HG03064 (cell line): Measurements from ENCODE around the gene DCLK1.

ENCODE experiments used
- ATAC-seq: cut with Tn5 transposase; IDR thresholded peaks from one replicate; pipeline ENCODE4 v1.9.1; 2021; ENCODE audit warnings: low read depth; ENCODE audit not compliant: unreplicated experiment

Gene DCLK1

DNA sequence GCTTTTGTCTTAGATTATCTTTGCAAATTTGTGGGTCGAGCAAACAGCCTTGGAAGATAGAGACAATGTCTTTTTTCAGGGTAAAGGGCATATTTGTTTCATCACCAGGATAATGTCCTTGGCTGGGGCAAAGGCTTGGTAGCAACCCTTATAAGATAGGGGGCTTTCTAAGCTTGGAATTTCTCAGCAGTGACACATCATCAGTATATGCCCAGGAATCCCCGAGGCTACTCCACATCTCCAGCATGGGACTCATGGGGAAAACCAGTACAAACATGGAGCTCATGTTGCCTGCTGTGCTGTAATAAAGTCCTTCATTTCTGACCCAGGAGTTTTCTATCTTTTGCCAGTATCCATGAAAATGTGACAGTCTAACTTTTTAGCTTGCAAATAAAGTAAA is 77.1 kb downstream of the DCLK1 start:
- no peak for ATAC-seq

DNA sequence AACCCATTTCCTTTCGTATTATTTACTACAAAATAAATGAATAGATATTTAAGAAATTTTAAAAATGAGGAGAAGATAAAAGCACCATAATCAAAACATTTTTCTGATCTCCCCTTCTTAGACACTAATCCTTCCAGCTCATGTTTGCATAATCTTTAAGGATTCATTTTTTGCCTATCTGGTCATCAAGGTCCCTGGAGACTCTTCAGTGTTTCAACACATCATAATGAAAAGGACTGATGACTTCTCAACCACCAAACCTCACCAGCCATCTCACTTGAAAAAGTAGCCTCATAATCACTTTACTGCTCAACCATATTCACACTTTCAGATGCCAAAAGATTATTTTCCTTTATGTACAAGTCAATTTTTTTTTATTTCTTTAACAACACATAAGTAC is 80.1 kb downstream of the DCLK1 start:
- ATAC-seq, result no peak

- ATAC-seq, result no peak
These were observed 84.5 kb downstream of the DCLK1 start for GRCh38 chr13:36046672-36047071.

DNA sequence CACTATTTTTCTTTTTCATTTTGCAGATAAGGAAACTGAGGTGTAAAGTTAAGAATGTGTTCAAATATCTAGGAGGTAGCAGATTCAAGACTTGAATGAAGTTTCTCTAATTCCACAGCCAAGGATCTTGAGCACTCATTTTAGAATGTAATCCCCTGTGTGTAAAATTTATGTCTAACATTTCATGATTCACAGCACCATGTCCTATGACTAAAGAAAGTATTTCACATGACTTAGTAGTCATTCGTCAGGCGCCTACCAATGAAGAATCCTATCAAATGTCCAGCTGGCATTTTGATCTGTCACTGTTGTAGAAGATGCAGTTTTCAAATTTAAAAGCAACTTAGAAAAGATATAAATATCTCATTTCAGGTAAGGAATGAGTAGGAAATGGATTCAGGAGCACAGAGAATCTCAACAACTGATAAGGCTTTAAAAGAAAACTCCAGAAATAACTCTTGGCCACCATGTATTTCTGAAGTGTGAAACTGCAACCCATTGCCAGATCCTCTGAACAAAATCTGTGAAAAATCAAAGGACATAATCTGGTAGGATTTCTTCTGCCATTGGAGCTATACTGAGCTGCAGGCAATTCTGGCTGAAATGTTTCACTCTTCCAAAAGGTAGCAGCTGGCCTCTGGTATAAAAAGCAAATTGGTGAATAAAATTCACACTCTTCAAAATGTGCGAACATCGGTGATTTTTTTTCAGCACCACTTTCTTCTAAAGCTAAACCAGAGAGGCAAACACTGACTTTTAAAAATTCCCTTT is 92.2 kb downstream of the DCLK1 start:
- ATAC-seq, result no peak

DNA sequence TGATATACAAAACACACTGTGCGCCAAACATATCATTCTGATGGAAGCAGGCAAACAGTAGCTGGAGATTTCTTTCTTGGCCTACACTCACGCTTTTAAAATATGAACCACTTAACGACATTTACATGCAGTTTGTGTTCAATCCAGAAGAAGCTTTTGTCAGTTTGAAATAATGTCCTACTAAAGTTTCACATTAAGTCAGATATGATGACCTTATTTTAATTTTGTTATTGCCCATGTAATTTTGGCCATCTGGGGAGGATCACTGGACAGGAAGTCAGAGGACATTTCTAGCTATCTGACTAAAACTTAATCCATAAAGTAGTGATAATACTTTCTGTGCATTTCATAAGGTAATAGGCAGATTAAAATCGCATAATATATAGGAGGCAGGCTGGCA is 98.1 kb downstream of the DCLK1 start:
- ATAC-seq, result no peak

DNA sequence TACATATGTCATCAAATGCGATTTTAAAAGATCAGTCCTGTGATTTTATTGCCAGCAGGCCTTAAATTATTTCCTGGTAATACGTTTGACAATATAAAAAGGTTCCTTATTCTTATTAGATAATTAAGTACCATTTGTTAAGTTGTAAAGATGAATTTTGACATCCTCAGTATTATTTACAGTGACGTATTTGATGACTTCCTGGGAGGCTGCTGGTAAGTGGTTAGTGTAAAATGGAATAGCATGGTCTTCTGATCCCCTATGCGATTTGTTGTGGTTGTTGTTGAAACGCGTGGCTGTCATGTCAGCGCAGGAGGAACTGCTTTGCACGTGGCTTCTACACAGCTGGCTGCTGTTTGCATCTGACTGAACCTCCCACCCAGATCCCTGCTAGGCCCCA is 99.7 kb downstream of the DCLK1 start:
- ATAC-seq, result no peak

GRCh38 chr13:36030670-36031331 is 100.4 kb downstream of the DCLK1 start:
- ATAC-seq, result no peak

DNA sequence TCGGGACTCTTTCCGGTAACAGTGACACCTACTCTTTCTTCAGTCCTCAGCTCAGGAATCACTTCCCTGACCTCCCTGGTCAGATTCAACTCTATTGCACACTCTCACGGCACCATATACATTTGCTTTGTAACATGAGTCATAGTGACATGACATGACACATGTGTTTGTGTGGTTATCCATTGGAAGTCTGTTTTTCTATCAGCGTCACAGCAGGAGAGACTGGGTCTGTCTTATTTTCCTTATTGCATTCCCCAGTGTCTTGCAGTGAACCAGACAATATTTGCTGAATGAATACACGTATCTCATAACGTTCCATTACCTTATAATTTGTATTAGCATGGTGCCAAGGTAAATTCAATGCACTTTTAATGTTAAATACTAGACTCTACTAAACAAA is 102.0 kb downstream of the DCLK1 start:
- no peak for ATAC-seq

DNA sequence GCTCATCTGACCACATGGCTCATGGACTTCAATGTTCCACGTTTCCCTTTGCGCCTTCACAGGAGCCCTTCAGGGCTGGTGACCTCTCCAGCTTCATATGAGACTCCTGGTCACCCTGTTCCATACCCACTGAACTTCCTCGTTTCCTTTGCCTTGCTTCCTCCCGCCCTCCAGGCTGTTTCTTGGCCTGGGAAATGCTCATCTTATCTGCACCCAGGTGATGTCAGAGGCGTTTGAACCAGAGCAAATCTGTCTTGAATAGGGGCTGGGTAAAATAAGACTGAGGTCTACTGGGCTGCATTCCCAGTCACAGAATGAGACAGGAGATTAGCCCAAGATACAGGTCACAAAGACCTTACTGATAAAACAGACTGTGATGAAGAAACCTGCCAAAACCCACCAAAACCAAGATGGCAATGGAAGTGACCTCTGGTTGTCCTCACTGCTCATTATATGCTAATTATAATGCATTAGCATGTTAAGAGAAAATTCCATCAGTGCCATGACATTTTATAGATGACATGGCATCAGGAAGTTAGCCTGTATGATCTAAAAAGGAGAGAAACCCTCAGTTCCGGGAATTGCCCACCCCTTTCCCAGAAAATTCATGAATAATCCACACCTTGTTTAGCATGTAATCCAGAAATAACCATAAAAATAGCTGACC is 102.7 kb downstream of the DCLK1 start:
- ATAC-seq, result no peak

GRCh38 chr13:36026531-36026930 is 104.7 kb downstream of the DCLK1 start:
- ATAC-seq, result no peak

DNA sequence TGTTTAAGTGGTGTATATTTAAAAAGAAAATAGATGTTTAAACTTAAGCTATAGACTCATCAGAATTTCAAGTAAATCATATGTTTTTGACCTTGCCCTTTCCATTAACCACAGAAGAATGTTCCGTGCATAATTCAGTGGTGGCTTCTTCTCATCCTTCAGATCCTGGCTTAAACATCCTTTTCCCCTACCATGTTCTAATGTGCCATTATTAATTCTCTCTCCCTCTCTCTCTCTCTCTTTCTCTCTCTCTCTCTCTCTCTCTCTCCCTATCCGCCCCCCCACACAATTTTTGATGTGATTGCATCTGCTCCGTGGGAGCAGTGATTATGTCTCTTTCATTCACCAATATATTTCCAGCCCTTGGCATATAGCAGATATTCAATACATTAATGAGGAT is 116.4 kb downstream of the DCLK1 start:
- no peak for ATAC-seq

GRCh38 chr13:36006894-36007675 is 124.1 kb downstream of the DCLK1 start:
- ATAC-seq, result no peak

- no peak for ATAC-seq
These were observed 124.8 kb downstream of the DCLK1 start for GRCh38 chr13:36006347-36006746.

DNA sequence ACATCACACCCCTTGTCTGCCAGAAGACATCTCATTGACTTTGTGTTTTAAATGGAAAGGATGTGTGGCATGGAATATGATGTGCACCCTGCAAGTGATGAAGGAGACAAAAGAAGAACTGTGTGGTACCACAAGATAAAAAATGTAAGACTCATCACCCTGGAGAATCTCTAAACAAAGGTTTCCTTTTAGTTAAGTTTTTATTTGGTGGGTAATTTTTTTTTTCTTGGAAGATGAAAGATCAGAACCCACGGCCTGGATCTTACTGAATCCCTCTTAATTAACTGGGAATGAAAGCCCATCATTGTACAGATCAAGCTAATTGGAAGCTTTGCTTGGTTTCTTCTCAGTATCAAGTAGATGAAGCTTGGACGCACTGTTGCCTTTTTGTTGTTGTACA is 129.6 kb downstream of the DCLK1 start:
- no peak for ATAC-seq

DNA sequence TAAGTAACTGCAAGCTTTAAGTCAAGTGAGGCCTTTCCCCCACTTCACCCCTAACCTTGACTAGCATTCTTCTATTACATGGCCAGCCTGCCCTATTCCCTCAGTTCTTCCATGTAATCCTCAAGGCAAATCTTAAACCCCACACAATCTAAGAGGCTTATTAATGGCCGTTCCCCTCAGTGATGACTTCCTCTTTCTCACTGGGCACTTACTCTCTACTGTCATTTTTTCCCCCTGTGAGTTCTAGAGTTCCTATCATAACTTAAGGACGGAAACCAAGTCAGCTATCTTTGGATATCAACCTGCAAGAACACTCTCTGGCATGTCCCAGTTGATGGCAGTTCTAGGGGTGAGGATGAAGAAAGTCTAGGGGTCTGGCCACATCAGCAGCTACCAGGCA is 131.2 kb downstream of the DCLK1 start:
- no peak for ATAC-seq

DNA sequence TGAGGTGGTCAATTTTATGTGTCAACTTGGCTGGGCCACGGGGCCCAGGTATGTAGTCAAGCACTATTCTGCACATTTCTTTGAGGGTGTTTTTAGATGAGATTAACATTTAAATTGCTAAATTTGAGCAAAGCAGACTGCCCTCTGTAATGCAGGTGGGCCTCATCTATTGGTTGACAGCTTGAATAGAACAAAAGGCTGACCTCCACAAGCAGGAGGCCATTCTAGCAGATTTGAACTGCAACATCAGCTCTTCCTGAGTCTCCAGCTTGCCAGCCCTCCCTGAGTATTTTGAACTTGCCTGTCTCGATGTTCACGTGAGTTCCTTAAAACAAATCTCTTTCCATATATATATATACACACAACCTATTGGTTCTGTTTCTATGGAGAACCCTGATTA is 134.8 kb downstream of the DCLK1 start:
- no peak for ATAC-seq

DNA sequence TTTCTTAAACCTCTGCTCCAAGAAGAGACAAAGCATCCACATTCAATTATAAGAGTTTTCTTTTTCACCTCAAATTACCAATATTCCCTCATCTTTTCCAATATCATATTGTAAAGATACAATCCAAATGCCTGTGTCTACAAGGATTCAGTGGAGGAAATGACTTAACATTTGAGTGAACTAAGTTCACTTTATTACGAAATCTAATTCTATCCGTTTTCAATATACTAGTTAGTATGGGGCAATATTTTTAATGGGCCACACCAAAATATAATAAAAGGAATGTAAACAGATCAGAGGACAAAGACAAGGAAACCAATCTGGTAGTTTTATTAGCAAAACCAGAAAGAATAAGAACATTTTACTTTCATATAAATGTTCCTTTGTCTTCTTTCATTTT is 136.0 kb downstream of the DCLK1 start:
- ATAC-seq, result no peak

DNA sequence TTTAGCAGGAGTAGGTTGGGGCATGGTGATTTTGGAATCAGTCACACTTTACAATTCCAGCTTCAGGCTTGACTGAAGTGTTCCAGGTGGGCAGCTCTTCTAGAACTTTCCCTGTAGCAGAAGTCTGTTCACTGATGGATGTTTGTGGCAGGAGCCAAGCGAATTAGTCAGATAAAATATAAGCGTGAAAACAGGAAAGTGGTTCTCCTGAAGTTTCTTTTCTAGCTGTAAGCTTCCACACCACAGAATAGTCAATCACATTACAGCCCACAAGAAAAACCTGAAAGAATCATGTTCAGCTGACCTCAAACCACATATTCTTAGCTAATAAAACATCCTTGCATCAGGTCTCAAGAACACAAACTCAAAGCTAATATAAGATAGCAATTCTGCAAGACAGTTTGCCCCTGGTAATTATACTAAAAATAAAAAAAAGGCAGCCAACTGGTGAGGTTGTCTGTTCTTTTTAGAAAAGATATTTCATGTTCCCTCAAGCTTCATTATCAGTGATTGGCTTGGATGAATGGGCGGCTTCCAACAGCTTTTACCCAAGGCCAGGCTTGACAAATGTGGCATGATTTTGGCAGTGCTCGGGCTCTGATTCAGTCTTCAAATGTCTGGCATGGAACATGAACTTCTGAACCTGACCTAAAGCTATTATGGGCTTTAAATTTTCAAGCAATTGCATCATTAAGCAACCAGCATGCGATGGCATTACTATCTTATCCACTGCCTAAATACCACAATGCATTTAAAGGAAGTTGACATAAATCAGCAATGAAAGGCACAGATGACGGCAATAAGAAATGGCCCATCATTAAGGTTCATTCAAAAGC is 136.8 kb downstream of the DCLK1 start:
- no peak for ATAC-seq

DNA sequence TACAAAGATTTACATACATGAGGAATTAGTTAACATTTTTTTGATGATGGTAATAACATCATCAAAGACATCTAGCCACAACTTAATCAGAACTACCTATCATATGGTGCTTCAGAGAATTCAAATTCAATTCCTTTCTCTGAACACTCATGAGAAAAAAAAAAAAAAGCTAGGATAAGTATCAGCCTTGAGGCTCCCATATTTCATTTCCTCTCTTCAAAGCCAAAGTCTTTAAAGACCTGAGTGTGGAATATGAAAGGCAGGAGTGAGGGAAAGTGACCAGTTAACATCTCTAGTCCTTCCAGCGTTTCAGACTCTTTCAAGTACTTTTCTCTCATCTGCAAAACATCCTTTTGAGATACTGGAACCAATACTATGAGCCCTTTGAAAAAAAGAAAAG is 137.5 kb downstream of the DCLK1 start:
- no peak for ATAC-seq

GRCh38 chr13:35992964-35993363 is 138.2 kb downstream of the DCLK1 start:
- no peak for ATAC-seq
